Spleen (tissue), 7 donors: ENCODE measurements around the gene DMD.

Source experiments
- POLR2A ChIP-seq, 3 donors: fragments of 450-650 bp; IDR thresholded peaks; one replicate each; pipeline ENCODE4 v1.5.1; 2017; ENCODE audit warnings: antibody characterized with exemption in 3 of 3, mild to moderate bottlenecking in 1 of 3
- POLR2AphosphoS5 ChIP-seq, 3 donors: sonication (generic); formaldehyde crosslinking; IDR thresholded peaks; one replicate each; pipeline ENCODE4 v1.5.1; 2017; ENCODE audit warnings: antibody characterized with exemption in 3 of 3
- TF ChIP-seq, protein P1 (sequence below), 11 experiments: fragments of 200-600 bp in 7 of 11; fragments of 450-650 bp in 4 of 11; sonication (generic) in 4 of 11; IDR thresholded peaks in 8 of 11; conservative IDR thresholded peaks in 3 of 11; 1 replicate in 7 of 11; 2 replicates in 4 of 11; pipeline versions ENCODE4 v1.4.0 to v1.8.0; 2016 to 2021; ENCODE audit warnings: antibody characterized with exemption in 11 of 11, inconsistent platforms in 4 of 11, mild to moderate bottlenecking in 1 of 11
- donor health status: DM: no; HTN: no; CAD: no; lungs with moderate emphysema.
- donor health status: DM: no; HTN: no; CAD: no.
- donor health status: DM: no; HTN: no; CAD: no.

DNA sequence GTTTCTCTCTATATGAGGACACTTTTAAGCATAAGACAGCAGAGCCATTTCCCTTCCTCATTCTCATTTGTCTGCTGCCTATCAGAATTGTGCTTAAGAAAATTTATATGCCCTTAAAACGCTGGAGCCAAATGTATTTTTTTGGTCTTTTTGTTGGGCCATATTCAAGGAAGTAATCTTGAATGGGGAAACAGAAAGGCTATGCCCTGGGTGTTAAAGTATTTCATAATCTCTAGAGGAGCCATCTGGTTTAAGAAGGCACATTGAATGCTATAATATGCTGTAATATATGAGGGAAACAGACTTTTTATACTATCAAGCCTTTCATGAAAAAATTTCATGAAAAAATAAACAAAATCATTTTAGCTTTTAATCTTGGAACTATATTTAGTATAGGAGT is 4.3 kb downstream of the DMD start:
- TF ChIP-seq, protein P1, sequence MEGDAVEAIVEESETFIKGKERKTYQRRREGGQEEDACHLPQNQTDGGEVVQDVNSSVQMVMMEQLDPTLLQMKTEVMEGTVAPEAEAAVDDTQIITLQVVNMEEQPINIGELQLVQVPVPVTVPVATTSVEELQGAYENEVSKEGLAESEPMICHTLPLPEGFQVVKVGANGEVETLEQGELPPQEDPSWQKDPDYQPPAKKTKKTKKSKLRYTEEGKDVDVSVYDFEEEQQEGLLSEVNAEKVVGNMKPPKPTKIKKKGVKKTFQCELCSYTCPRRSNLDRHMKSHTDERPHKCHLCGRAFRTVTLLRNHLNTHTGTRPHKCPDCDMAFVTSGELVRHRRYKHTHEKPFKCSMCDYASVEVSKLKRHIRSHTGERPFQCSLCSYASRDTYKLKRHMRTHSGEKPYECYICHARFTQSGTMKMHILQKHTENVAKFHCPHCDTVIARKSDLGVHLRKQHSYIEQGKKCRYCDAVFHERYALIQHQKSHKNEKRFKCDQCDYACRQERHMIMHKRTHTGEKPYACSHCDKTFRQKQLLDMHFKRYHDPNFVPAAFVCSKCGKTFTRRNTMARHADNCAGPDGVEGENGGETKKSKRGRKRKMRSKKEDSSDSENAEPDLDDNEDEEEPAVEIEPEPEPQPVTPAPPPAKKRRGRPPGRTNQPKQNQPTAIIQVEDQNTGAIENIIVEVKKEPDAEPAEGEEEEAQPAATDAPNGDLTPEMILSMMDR (IDR thresholded peaks at IDR 0.05 in 8 of 11, conservative IDR thresholded peaks at IDR 0.05 in 3 of 11) = no peak
- no peak for TF ChIP-seq POLR2A (IDR thresholded peaks at IDR 0.05)
- TF ChIP-seq POLR2AphosphoS5 (IDR thresholded peaks at IDR 0.05) = no peak
